DND-41 (cell line): ENCODE results near the gene SLC6A12.

Source experiments
- CTCF ChIP-seq: IDR thresholded peaks from 2 replicates; pipeline ENCODE4 v1.5.1; 2012; ENCODE audit warnings: borderline replicate concordance, low read length, moderate library complexity, mild to moderate bottlenecking; ENCODE audit not compliant: poor library complexity, severe bottlenecking; ENCODE audit errors: extremely low read depth
- EZH2 ChIP-seq: IDR thresholded peaks from 3 replicates; pipeline ENCODE4 v1.6.1; 2012; ENCODE audit warnings: borderline replicate concordance, low read depth, mild to moderate bottlenecking, moderate library complexity, low read length, inconsistent platforms; ENCODE audit not compliant: severe bottlenecking

- TF ChIP-seq EZH2 (no peak), CTCF (no peak)
Measured at GRCh38 chr12:175759-176158, 38.2 kb downstream of the SLC6A12 start.
